ENCODE measurements around the gene MYO1D.

GRCh38 chr17:32513579-32513978 is 363.3 kb downstream of the MYO1D start:
- TF ChIP-seq CTCF (IDR thresholded peaks at IDR 0.05): no peak
- no peak for TF ChIP-seq EZH2 (IDR thresholded peaks at IDR 0.05; ENCODE audit: borderline replicate concordance, insufficient read depth, low read depth, low read length, poor library complexity, severe bottlenecking)
